B cell (primary cell): Measurements from ENCODE around the gene PIK3R2. TPM values are rescaled to one million over a fixed set of nuclear protein-coding genes. Genes with fewer than 3 reads are reported as not detected.

Source experiments
- ATAC-seq: fragments of 200-7000 bp; cut with Tn5 transposase; one replicate; pipeline ENCODE4 v1.10.0; 2021; ENCODE audit warnings: low read depth, mild to moderate bottlenecking, moderate number of reproducible peaks, moderate library complexity
- CTCF ChIA-PET: fragments of 350-600 bp; sonication (Branson Sonifier 250); formaldehyde crosslinking; loops from one replicate; lab custom pipeline; 2021; ENCODE audit warnings: antibody characterized with exemption, inconsistent platforms; lab: Charles Lee
- POLR2A ChIA-PET: fragments of 350-600 bp; sonication (Branson Sonifier 250); formaldehyde crosslinking; loops from one replicate; lab custom pipeline; 2021; ENCODE audit warnings: antibody characterized with exemption; lab: Charles Lee
- DNase-seq: peaks from one replicate; pipeline ENCODE4 v3.0.0; 2013
- H2AFZ ChIP-seq: 2 replicates; pipeline ENCODE4 v1.6.1; 2012; ENCODE audit warnings: mild to moderate bottlenecking, low read depth, low read length; ENCODE audit not compliant: insufficient read depth, poor library complexity, severe bottlenecking
- H3K27ac ChIP-seq, 2 donors: 1 replicate in 1 of 2; 2 replicates in 1 of 2; pipeline ENCODE4 v1.5.1; 2012 to 2013; ENCODE audit warnings: low read length in 2 of 2, mild to moderate bottlenecking in 2 of 2, moderate library complexity in 1 of 2
- H3K27me3 ChIP-seq, 4 experiments: fragments of 200-600 bp in 1 of 4; sonication (generic) in 1 of 4; replicated peaks in 1 of 4; 1 replicate in 2 of 4; 2 replicates in 2 of 4; pipeline versions ENCODE4 v1.6.1 to v1.7.0; 2013 to 2016; ENCODE audit warnings: low read length in 3 of 4, mild to moderate bottlenecking in 2 of 4, mixed read lengths in 1 of 4, moderate library complexity in 1 of 4; ENCODE audit not compliant: insufficient read depth in 4 of 4, control insufficient read depth in 3 of 4; ENCODE audit errors: control extremely low read depth in 1 of 4
- H3K36me3 ChIP-seq, 2 experiments: replicated peaks in 1 of 2; 1 replicate in 1 of 2; 2 replicates in 1 of 2; pipeline versions ENCODE4 v1.6.1 to v1.7.1; 2013; ENCODE audit warnings: low read length in 1 of 2; ENCODE audit not compliant: insufficient read depth in 2 of 2, control insufficient read depth in 1 of 2; ENCODE audit errors: control extremely low read depth in 1 of 2, extremely low read depth in 1 of 2
- H3K4me1 ChIP-seq, 2 donors: fragments of 200-600 bp in 1 of 2; sonication (generic) in 1 of 2; 1 replicate in 1 of 2; 2 replicates in 1 of 2; pipeline versions ENCODE4 v1.5.1 to v1.6.1; 2013 to 2017; ENCODE audit warnings: low read length in 2 of 2; ENCODE audit not compliant: control insufficient read depth in 2 of 2, insufficient read depth in 2 of 2
- H3K4me2 ChIP-seq: replicated peaks from 2 replicates; pipeline ENCODE3; 2012; ENCODE audit warnings: mild to moderate bottlenecking, low read depth, low read length; ENCODE audit not compliant: poor library complexity, severe bottlenecking
- H3K4me3 ChIP-seq, 5 experiments: fragments of 200-600 bp in 1 of 5; sonication (generic) in 1 of 5; 1 replicate in 3 of 5; 2 replicates in 2 of 5; pipeline versions ENCODE4 v1.5.1 to v1.7.0; 2011 to 2016; ENCODE audit warnings: low read length in 4 of 5, mild to moderate bottlenecking in 4 of 5, low read depth in 2 of 5, control low read depth in 1 of 5, moderate library complexity in 1 of 5; ENCODE audit not compliant: insufficient read depth in 1 of 5; ENCODE audit errors: control extremely low read depth in 1 of 5, extremely low read depth in 1 of 5
- H3K79me2 ChIP-seq: fragments of 200-600 bp; sonication (generic); one replicate; pipeline ENCODE4 v1.6.0; 2016; ENCODE audit warnings: low read length; ENCODE audit not compliant: control insufficient read depth, insufficient read depth
- H3K9ac ChIP-seq: fragments of 200-600 bp; sonication (generic); 2 replicates; pipeline ENCODE4 v1.6.1; 2017; ENCODE audit warnings: mild to moderate bottlenecking, low read length, moderate library complexity
- H3K9me3 ChIP-seq, 3 donors: one replicate each; pipeline versions ENCODE4 v1.6.1 to v1.7.1; 2013; ENCODE audit warnings: low read length in 2 of 3; ENCODE audit not compliant: control insufficient read depth in 2 of 3, insufficient read depth in 1 of 3; ENCODE audit errors: control extremely low read depth in 1 of 3
- H4K20me1 ChIP-seq: 2 replicates; pipeline ENCODE4 v1.6.0; 2012; ENCODE audit warnings: mild to moderate bottlenecking, low read length; ENCODE audit not compliant: insufficient read depth, control insufficient read depth, poor library complexity, severe bottlenecking
- H3K27ac Mint-ChIP-seq: one replicate; pipeline ENCODE4 v1.8.0; 2021; ENCODE audit warnings: mixed read lengths
- H3K27me3 Mint-ChIP-seq: one replicate; pipeline ENCODE4 v1.8.0; 2021; ENCODE audit warnings: mixed read lengths
- H3K4me1 Mint-ChIP-seq: one replicate; pipeline ENCODE4 v1.8.0; 2021; ENCODE audit warnings: mixed read lengths
- H3K4me3 Mint-ChIP-seq: one replicate; pipeline ENCODE4 v1.8.0; 2021; ENCODE audit warnings: mixed read lengths
- H3K9me3 Mint-ChIP-seq: one replicate; pipeline ENCODE4 v1.8.0; 2022; ENCODE audit warnings: mixed read lengths; ENCODE audit not compliant: insufficient read depth
- EZH2 ChIP-seq: IDR thresholded peaks from 2 replicates; pipeline ENCODE4 v1.6.1; 2012; ENCODE audit warnings: borderline replicate concordance, low read depth, mild to moderate bottlenecking, moderate library complexity, low read length; ENCODE audit not compliant: insufficient read depth, poor library complexity, severe bottlenecking
- WGBS: methylation state at CpG from one replicate; pipeline ENCODE4 v1.1.5; 2013; ENCODE audit warnings: missing lambda C conversion rate; ENCODE audit not compliant: insufficient coverage; 5-methylcytosine and 5-hydroxymethylcytosine counted together
- intact Hi-C: fragments of 100-400 bp; cut with micrococcal nuclease; formaldehyde crosslinking; loops from one replicate; pipeline ENCODE4 v1.10.0; 2022
- polyA plus RNA-seq: library from polyadenylated mRNA; depleted of rRNA; stranded (reverse); fragments of >200 nt; gene quantifications from 2 replicates; pipeline ENCODE4 v1.2.3, GENCODE V29; 2012
- total RNA-seq, 2 donors: library from RNA; stranded (reverse); fragments of 120-200 nt in 1 of 2; gene quantifications; 1 replicate in 1 of 2; 2 replicates in 1 of 2; pipeline versions ENCODE4 v1.2.3 to v1.2.4, GENCODE V29; 2013 to 2022
- TF ChIP-seq, protein P1 (sequence below): fragments of 200-600 bp; IDR thresholded peaks from one replicate; pipeline ENCODE4 v1.8.0; 2022; ENCODE audit warnings: antibody characterized with exemption, mild to moderate bottlenecking

PIK3R2 gene
- total and polyA plus RNA-seq, 2 donors (not counting 1 experiment from before 2014, with no cell fraction given): 8.5 to 15.8 TPM

DNA sequence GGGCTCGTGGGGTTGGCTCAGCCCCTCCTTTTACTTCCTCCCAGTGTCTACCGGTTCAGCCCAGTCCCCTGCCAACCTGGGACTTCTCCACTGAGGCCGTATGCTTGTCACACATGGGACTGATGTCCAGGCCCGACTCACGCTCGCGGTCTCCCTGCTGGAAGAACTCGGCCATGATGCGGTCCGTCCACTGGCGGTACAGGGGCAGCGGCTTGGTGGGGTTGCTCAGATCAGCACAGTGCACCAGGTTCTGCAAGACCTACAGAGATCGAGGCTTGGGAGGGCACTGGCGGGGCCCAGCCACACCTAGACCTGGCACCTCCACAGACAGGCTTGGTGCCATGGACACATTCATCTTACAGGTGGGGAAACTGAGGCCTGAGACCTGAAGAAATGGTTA lies 58.7 kb downstream of the PIK3R2 start:
- CTCF ChIA-PET: interaction anchor here (0.6 kb wide), 1 partner anchor 201 kb away, joined by 3 read pairs; no protein-coding TSS in a partner anchor
- WGBS: 76% methylated on average over 13 of the region's 14 CpGs

DNA sequence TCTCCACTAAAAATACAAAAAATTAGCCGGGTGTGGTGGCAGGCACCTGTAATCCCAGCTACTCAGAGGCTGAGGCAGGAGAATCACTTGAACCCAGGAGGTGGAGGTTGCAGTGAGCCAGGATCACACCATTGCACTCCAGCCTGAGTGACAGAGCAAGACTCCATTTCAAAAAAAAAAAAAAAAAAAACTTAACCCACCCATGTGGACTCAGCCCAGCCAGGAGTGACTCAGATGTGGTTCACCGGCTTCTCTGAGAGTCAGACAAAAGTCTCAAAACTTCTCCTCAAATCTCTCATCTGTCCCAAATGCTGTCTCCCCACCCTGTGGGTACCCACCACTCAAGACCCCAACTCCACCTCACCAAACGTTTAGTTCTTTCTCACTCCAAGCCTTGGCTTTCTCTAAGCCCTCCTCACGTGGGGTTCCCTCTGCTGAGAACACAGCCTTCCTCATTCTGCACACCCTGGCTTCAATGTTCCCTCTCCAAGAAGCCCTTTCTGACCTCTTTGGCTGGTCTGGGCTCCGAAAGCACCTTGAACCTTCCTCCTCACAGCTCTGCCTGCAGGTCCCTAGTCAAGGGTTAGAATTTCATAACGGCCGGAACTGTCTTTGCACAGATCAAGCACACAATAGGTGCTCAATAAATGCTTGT lies 61.9 kb downstream of the PIK3R2 start:
- no peak overlapping the region for H3K9ac ChIP-seq
- H3K27ac ChIP-seq: no peak overlapping the region
- no peak overlapping the region for H2AFZ ChIP-seq
- H3K27ac Mint-ChIP-seq: no peak overlapping the region
- ChIA-PET CTCF (interaction anchor here (0.6 kb wide), 1 partner anchor 60 kb away, joined by 3 read pairs; no protein-coding TSS in a partner anchor), POLR2A (interaction anchor here (0.9 to 1.2 kb wide), 2 partner anchors 10 to 52 kb away, joined by 4 read pairs; no protein-coding TSS in a partner anchor)
- H3K4me1 Mint-ChIP-seq: no peaks in the 10 kb centered on the region
- no peaks in the 10 kb centered on the region for H3K9me3 Mint-ChIP-seq
- H3K4me3 ChIP-seq: no peak overlapping the region
- no peaks in the 10 kb centered on the region for H3K36me3 ChIP-seq
- H3K79me2 ChIP-seq: no peaks in the 10 kb centered on the region
- no peaks in the 10 kb centered on the region for H3K4me1 ChIP-seq
- TF ChIP-seq, protein P1, sequence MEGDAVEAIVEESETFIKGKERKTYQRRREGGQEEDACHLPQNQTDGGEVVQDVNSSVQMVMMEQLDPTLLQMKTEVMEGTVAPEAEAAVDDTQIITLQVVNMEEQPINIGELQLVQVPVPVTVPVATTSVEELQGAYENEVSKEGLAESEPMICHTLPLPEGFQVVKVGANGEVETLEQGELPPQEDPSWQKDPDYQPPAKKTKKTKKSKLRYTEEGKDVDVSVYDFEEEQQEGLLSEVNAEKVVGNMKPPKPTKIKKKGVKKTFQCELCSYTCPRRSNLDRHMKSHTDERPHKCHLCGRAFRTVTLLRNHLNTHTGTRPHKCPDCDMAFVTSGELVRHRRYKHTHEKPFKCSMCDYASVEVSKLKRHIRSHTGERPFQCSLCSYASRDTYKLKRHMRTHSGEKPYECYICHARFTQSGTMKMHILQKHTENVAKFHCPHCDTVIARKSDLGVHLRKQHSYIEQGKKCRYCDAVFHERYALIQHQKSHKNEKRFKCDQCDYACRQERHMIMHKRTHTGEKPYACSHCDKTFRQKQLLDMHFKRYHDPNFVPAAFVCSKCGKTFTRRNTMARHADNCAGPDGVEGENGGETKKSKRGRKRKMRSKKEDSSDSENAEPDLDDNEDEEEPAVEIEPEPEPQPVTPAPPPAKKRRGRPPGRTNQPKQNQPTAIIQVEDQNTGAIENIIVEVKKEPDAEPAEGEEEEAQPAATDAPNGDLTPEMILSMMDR: no peak
- no peak for TF ChIP-seq EZH2
- peaks cover 0 to 34% (median 8%) of the 10 kb centered on the region in 4 experiments for H3K27me3 ChIP-seq
- H3K4me3 Mint-ChIP-seq: no peak overlapping the region
- DNase-seq (no peak), ATAC-seq (no peak)
- no peaks in the 10 kb centered on the region for H4K20me1 ChIP-seq
- peaks cover 14% of the 10 kb centered on the region for H3K27me3 Mint-ChIP-seq
- intact Hi-C loops: no loop called here
- peaks cover 0 to 13% (median 0%) of the 10 kb centered on the region in 3 donors for H3K9me3 ChIP-seq
- no peak overlapping the region for H3K4me2 ChIP-seq
- 48% methylated on average over 3 of the region's 7 CpGs for WGBS

More for the DNA sequence above, 58.7 kb downstream of the PIK3R2 start:
- Histone ChIP-seq H3K9ac (no peak overlapping the region), H3K79me2 (no peaks in the 10 kb centered on the region), H3K4me2 (no peak overlapping the region), H3K4me3 (no peak overlapping the region), H3K36me3 (no peaks in the 10 kb centered on the region), H3K9me3 (peaks cover 0 to 6% (median 0%) of the 10 kb centered on the region in 3 donors), H4K20me1 (no peaks in the 10 kb centered on the region), H3K4me1 (no peaks in the 10 kb centered on the region), H3K27ac (no peak overlapping the region), H3K27me3 (peaks cover 0 to 34% (median 7%) of the 10 kb centered on the region in 4 experiments), H2AFZ (no peak overlapping the region)
- POLR2A ChIA-PET: interaction anchor here (0.6 kb wide), 1 partner anchor 28 kb away, joined by 3 read pairs; no protein-coding TSS in a partner anchor
- intact Hi-C loops: no loop called here
- TF ChIP-seq, protein P1: no peak
- no peak for TF ChIP-seq EZH2
- DNase-seq (no peak), ATAC-seq (no peak)
- Mint-ChIP-seq H3K4me3 (no peak overlapping the region), H3K27me3 (peaks cover 17% of the 10 kb centered on the region), H3K9me3 (no peaks in the 10 kb centered on the region), H3K4me1 (no peaks in the 10 kb centered on the region), H3K27ac (no peak overlapping the region)
